Measurements from ENCODE around the gene VPS41.

The VPS41 gene

GRCh38 chr7:38743899-38744298 lies 165.1 kb downstream of the VPS41 start:
- Histone ChIP-seq H3K79me2 (ENCODE audit: insufficient read depth, low read depth) (no peaks in the 10 kb centered on the region), H4K20me1 (ENCODE audit: insufficient read depth) (no peaks in the 10 kb centered on the region), H3K4me1 (ENCODE audit: low read depth, poor library complexity, severe bottlenecking) (no peaks in the 10 kb centered on the region), H3K4me2 (no peak overlapping the region), H3K4me3 (IDR thresholded peaks at IDR 0.05; ENCODE audit: insufficient read depth, low read depth, low read length) (no peak overlapping the region), H2AFZ (ENCODE audit: low read depth) (no peak overlapping the region), H3K9ac (no peak overlapping the region), H3K27me3 (ENCODE audit: insufficient read depth, low read depth) (no peaks in the 10 kb centered on the region), H3K36me3 (ENCODE audit: insufficient read depth) (peaks cover 8% of the 10 kb centered on the region; the same call in 1 of the 2 replicates), H3K27ac (no peak overlapping the region)
- no peak for TF ChIP-seq CTCF (conservative IDR thresholded peaks at IDR 0.05; ENCODE audit: low read depth, low read length)

- Histone ChIP-seq H3K4me1 (ENCODE audit: low read depth, poor library complexity, severe bottlenecking) (no peaks in the 10 kb centered on the region), H4K20me1 (ENCODE audit: insufficient read depth) (no peaks in the 10 kb centered on the region), H3K36me3 (ENCODE audit: insufficient read depth) (peaks cover 5% of the 10 kb centered on the region; the same call in 1 of the 2 replicates), H3K4me3 (IDR thresholded peaks at IDR 0.05; ENCODE audit: insufficient read depth, low read depth, low read length) (no peak overlapping the region), H3K27me3 (ENCODE audit: insufficient read depth, low read depth) (no peaks in the 10 kb centered on the region), H3K27ac (no peak overlapping the region), H3K4me2 (no peak overlapping the region), H3K79me2 (ENCODE audit: insufficient read depth, low read depth) (no peaks in the 10 kb centered on the region), H3K9ac (no peak overlapping the region), H2AFZ (ENCODE audit: low read depth) (no peak overlapping the region)
- no peak for TF ChIP-seq CTCF (conservative IDR thresholded peaks at IDR 0.05; ENCODE audit: low read depth, low read length)
Measured at GRCh38 chr7:38740041-38740440, 168.9 kb downstream of the VPS41 start.

- no peak overlapping the region for H2AFZ ChIP-seq (ENCODE audit: low read depth)
- no peaks in the 10 kb centered on the region for H3K79me2 ChIP-seq (ENCODE audit: insufficient read depth, low read depth)
- H3K36me3 ChIP-seq (ENCODE audit: insufficient read depth) = no peaks in the 10 kb centered on the region; the same call in 1 of the 2 replicates
- no peak overlapping the region for H3K4me2 ChIP-seq
- peaks cover 5% of the 10 kb centered on the region for H3K4me1 ChIP-seq (ENCODE audit: low read depth, poor library complexity, severe bottlenecking)
- TF ChIP-seq CTCF (conservative IDR thresholded peaks at IDR 0.05; ENCODE audit: low read depth, low read length) = no peak
- no peak overlapping the region for H3K9ac ChIP-seq
- no peak overlapping the region for H3K27ac ChIP-seq
- H4K20me1 ChIP-seq (ENCODE audit: insufficient read depth) = no peaks in the 10 kb centered on the region
- H3K27me3 ChIP-seq (ENCODE audit: insufficient read depth, low read depth) = no peaks in the 10 kb centered on the region
- H3K4me3 ChIP-seq (IDR thresholded peaks at IDR 0.05; ENCODE audit: insufficient read depth, low read depth, low read length) = no peak overlapping the region
Measured at GRCh38 chr7:38736138-38736537, 172.9 kb downstream of the VPS41 start.

- TF ChIP-seq CTCF (conservative IDR thresholded peaks at IDR 0.05; ENCODE audit: low read depth, low read length) = no peak
- no peak overlapping the region for H3K9ac ChIP-seq
- no peak overlapping the region for H2AFZ ChIP-seq (ENCODE audit: low read depth)
- H3K4me3 ChIP-seq (IDR thresholded peaks at IDR 0.05; ENCODE audit: insufficient read depth, low read depth, low read length) = no peak overlapping the region
- no peaks in the 10 kb centered on the region for H3K27me3 ChIP-seq (ENCODE audit: insufficient read depth, low read depth)
- no peaks in the 10 kb centered on the region for H4K20me1 ChIP-seq (ENCODE audit: insufficient read depth)
- no peak overlapping the region for H3K27ac ChIP-seq
- no peak overlapping the region for H3K4me2 ChIP-seq
- H3K79me2 ChIP-seq (ENCODE audit: insufficient read depth, low read depth) = no peaks in the 10 kb centered on the region
- no peaks in the 10 kb centered on the region for H3K36me3 ChIP-seq (ENCODE audit: insufficient read depth)
- H3K4me1 ChIP-seq (ENCODE audit: low read depth, poor library complexity, severe bottlenecking) = peaks cover 14% of the 10 kb centered on the region
Measured at GRCh38 chr7:38731215-38731614, 177.8 kb downstream of the VPS41 start.
